Ecto neural progenitor cell (in vitro differentiated cells): ENCODE measurements around the gene PROM1.
A peak's percentile ranks its signal among the peaks of the same experiment; 100 is the strongest.

Experiments
- DNase-seq: peaks from one replicate; pipeline ENCODE4 v3.0.0-alpha.2; 2018; ENCODE audit warnings: low spot score

Gene PROM1

GRCh38 chr4:16110199-16110598 is 26.4 kb upstream of the PROM1 start:
- no peak for DNase-seq

- no peak for DNase-seq
Observed at GRCh38 chr4:16109256-16109655, 25.4 kb upstream of the PROM1 start.

- no peak for DNase-seq
Observed at GRCh38 chr4:16106956-16107355, 23.1 kb upstream of the PROM1 start.

GRCh38 chr4:16104520-16104919 is 20.7 kb upstream of the PROM1 start:
- DNase-seq, result no peak

- no peak for DNase-seq
Observed at GRCh38 chr4:16102356-16102755, 18.5 kb upstream of the PROM1 start.

- no peak for DNase-seq
Observed at GRCh38 chr4:16100833-16101232, 17.0 kb upstream of the PROM1 start.

- no peak for DNase-seq
Observed at GRCh38 chr4:16092682-16093319, 9.0 kb upstream of the PROM1 start.

- DNase-seq, result no peak
Observed at GRCh38 chr4:16090096-16090705, 6.4 kb upstream of the PROM1 start.

GRCh38 chr4:16089156-16089555 is 5.3 kb upstream of the PROM1 start:
- no peak for DNase-seq

- no peak for DNase-seq
Observed at GRCh38 chr4:16088601-16089000, 4.8 kb upstream of the PROM1 start.

- no peak for DNase-seq
Observed at GRCh38 chr4:16085822-16086221, 2.0 kb upstream of the PROM1 start.

- peak; percentile 92 for DNase-seq
Observed at GRCh38 chr4:16082426-16083240, 1.2 kb downstream of the PROM1 start.

- no peak for DNase-seq
Observed at GRCh38 chr4:16082041-16082425, 1.8 kb downstream of the PROM1 start.

- no peak for DNase-seq
Observed at GRCh38 chr4:16079046-16079445, 4.8 kb downstream of the PROM1 start.

- DNase-seq, result no peak
Observed at GRCh38 chr4:16078195-16078760, 5.5 kb downstream of the PROM1 start.

GRCh38 chr4:16077786-16078185 is 6.0 kb downstream of the PROM1 start:
- no peak for DNase-seq

- no peak for DNase-seq
Observed at GRCh38 chr4:16075975-16076757, 7.7 kb downstream of the PROM1 start.

- DNase-seq, result no peak
Observed at GRCh38 chr4:16075061-16075460, 8.8 kb downstream of the PROM1 start.

GRCh38 chr4:16072168-16072567 is 11.7 kb downstream of the PROM1 start:
- no peak for DNase-seq

GRCh38 chr4:16070203-16070602 is 13.6 kb downstream of the PROM1 start:
- no peak for DNase-seq

GRCh38 chr4:16067515-16067914 is 16.3 kb downstream of the PROM1 start:
- DNase-seq, result no peak

GRCh38 chr4:16066586-16067128 is 17.2 kb downstream of the PROM1 start:
- no peak for DNase-seq
